Hair follicle dermal papilla cell (primary cell): ENCODE measurements around the gene PDF. TPM values are rescaled to one million over a fixed set of nuclear protein-coding genes. Genes with fewer than 3 reads are reported as not detected.

ENCODE experiments used
- total RNA-seq: library from RNA; depleted of rRNA; stranded (reverse); fragments of >200 nt; gene quantifications from 2 replicates; pipeline ENCODE4 v1.2.3, GENCODE V29; 2012

PDF gene
- 11.2 and 12.4 TPM in 2 replicates for total RNA-seq

DNA sequence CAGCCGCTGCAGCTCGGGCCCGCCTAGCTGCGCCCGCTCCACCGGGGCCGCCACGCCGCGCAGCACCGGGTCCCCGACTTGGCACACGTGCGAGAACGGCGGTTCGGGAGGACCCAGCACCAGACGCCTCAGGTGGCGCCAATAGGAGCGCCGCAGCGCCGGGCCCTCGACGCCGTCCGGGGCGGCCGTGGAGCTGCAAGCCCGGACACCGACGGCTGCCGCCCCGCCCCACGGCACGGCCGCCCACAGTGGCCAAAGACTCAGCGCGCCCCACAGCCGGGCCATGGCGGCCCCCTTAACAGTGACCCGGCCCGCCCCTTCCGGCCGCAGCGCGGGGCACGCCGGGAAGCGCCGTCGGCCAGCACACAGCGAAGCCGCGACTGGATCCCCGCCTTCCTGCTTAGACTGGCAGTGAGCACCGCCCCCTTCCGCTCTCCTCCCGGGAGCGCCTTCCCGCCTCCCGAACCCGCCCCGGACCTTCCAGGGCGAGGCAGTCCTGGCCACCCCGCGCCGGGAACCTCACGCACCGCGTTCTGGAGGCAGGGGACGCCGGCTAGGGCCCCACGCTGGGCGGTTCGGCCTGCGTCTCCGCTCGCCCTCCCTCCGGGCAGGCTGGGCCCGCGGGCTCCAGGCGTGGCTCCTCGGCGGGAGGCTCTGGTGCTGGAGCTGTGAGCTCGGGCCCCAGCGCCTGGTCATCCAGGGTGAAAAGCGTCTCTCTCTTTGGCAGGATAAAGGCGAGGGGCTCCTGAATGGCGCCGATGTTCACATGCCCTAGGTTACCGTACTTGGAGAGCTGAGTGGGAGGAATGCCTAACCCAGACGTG lies at the start of gene PDF:
PDF (minus strand) TSS at position 303 of the 824 bp plus-strand sequence; CDS start at position 285, 18 bp downstream.

DNA sequence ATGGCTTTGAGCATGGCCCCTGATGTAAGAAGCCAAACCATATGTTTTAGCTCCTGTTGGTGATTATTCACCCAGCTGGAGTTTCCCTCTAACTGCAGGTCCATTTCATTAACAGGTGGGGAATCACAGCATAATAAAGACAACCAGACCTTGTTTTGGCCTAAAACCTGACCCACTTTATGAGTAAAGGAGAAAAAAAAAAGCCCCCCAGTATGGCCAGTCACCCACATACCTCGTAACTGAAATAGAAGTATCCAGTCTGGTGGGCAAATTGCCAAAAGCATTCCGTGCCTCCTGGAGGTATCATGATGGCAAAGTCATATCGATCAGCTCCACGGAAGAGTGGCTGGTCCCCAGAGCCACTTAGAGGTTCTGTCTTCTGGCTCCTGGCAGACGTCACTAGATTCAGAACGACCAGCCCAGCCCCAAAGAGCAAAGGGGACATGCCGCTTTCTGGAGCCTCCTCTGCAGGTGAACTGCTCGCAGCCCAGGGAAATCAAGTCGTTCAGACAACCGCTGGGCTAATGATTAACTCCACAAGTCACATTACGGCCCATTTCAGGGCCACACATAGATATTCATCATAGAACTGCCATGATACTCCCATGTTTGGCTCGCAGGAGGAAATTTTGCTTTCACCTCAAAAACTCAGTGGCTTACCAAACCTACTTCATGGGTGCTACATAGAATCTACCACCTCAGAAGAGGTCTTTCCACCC lies 21.1 kb upstream of the PDF start, which contains the start of gene TMED6:
TMED6 (minus strand) TSS at position 478 of the 719 bp plus-strand sequence; CDS start at position 445, 33 bp downstream.

DNA sequence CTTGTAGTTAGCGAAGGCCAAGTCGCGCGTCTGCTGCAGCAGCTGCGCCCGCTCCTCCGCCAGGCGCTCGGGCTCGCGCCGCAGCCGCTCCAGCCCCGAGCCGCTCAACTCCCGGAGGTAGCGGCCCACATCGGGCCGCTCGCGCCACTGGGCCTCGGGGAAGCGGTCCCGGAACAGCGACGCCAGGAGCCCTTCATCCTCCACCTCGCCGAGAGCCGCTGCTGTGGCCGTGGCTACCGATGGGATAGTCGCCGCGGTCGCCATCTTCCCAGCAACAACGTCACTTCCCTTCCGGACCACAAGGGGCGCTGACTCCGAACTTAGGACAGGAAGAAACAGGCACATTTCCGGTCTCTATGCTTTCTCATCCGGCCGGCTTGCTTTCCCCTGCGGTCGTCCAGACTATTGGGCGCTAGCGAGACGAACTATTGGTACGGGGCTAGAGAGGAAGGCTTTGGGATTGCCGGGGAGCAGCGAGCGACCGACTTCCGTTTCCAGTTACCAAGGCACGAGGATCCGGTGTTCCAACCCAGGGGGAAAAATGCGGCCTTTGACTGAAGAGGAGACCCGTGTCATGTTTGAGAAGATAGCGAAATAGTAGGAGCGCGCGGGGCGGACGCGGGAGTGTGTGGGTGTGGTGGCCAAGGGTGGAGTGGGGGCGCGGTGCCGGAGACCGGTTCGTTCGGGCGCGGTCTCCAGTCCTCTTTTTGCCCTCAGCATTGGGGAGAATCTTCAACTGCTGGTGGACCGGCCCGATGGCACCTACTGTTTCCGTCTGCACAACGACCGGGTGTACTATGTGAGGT lies 9.1 kb upstream of the PDF start, which contains the start of the genes COG8 and NIP7:
COG8 (minus strand) TSS at position 276 of the 806 bp plus-strand sequence; CDS start at position 264, 12 bp downstream.
NIP7 (plus strand) TSS at position 484 of the 806 bp plus-strand sequence; CDS start at position 542, 58 bp downstream.

DNA sequence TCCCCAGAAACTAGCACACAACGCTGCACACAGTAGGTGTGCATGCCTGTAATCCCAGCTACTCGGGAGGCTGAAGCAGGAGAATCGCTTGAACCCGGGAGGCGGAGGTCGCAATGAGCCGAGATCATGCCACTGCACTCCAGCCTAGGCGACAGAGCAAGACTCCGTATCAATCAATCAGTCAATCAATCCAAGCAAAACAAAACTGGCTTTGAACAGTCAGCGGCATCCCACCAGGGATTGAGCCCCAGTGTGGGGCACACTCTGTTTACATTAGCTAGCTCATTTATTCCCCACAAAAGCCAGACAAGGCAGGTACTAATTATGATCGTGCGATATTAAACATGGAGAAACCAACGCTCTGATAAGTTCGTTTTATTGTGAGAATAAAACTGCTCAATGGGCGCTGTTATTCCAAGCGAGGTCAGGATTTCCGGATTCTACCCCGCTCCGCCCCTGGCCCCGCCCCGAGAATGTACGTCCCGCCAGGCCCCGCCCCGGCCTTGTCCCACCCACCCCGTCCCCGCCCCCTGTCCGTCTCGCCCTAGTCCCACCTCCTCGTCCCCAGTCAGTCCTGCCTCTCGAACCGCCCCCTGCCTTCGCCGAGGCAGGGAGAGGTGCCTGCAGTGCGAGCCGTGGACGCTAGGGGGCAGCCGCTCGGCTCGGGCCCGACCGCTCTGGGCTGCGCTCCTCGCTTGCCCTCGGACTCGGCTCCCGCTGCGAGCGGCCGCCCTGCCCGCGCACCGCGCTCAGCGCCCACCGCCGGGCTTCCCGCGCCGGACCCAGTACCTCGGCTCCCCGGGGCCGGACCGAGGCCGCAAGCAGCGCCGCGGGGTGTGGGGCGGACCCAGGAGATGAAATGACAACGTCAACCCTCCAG lies 19.5 kb downstream of the PDF start, which contains the start of gene VPS4A:
VPS4A (plus strand) TSS at position 698 of the 880 bp plus-strand sequence; CDS start at position 860, 162 bp downstream.

Other genes with a start within 250 kb of the PDF start
- 0.49 and 2.4 TPM in 2 replicates for gene HAS3, start 224.9 kb downstream of the PDF start, total RNA-seq
- gene CHTF8, start 198.0 kb downstream of the PDF start, total RNA-seq, result 60.7 and 67.2 TPM in 2 replicates
- gene UTP4, start 197.9 kb downstream of the PDF start, total RNA-seq, result 23.6 and 27.7 TPM in 2 replicates
- 76.9 and 98.7 TPM in 2 replicates for gene SNTB2, start 143.4 kb downstream of the PDF start, total RNA-seq
- 37.2 and 37.3 TPM in 2 replicates for gene VPS4A, start 19.2 kb downstream of the PDF start, total RNA-seq
- gene COG8, start 9.0 kb upstream of the PDF start, total RNA-seq, result 47.4 and 51.8 TPM in 2 replicates
- gene NIP7, start 9.2 kb upstream of the PDF start, total RNA-seq, result 22.1 and 23.9 TPM in 2 replicates
- not detected in 2 replicates for gene TMED6, start 21.2 kb upstream of the PDF start, total RNA-seq
- 13.1 and 15.7 TPM in 2 replicates for gene TERF2, start 55.4 kb upstream of the PDF start, total RNA-seq
- 66.4 and 83.5 TPM in 2 replicates for gene CYB5B, start 94.0 kb upstream of the PDF start, total RNA-seq
- 52.2 and 56.6 TPM in 2 replicates for gene NFAT5, start 235.4 kb upstream of the PDF start, total RNA-seq